ENCODE measurements around the gene SNX5.

DNA sequence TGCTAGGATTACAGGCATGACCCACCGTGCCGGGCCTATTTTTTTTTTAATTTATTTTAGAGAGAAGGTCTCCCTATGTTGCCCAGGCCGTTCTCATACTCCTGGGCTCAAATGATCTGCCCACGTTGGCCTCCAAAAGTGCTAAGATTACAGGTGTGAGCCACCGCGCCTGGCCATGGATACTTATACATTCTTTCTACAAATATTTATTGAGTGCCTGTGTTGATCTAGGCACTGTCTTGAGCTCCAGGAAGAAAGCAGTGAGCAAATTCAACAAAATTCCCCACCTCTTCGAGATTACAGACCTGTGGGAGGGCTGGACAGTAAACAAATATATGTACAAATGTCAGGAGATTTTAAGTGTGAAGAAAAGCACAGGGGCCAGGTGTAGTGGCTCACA, 38.1 kb upstream of the SNX5 start:
- TF ChIP-seq, protein P1, sequence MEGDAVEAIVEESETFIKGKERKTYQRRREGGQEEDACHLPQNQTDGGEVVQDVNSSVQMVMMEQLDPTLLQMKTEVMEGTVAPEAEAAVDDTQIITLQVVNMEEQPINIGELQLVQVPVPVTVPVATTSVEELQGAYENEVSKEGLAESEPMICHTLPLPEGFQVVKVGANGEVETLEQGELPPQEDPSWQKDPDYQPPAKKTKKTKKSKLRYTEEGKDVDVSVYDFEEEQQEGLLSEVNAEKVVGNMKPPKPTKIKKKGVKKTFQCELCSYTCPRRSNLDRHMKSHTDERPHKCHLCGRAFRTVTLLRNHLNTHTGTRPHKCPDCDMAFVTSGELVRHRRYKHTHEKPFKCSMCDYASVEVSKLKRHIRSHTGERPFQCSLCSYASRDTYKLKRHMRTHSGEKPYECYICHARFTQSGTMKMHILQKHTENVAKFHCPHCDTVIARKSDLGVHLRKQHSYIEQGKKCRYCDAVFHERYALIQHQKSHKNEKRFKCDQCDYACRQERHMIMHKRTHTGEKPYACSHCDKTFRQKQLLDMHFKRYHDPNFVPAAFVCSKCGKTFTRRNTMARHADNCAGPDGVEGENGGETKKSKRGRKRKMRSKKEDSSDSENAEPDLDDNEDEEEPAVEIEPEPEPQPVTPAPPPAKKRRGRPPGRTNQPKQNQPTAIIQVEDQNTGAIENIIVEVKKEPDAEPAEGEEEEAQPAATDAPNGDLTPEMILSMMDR (conservative IDR thresholded peaks at IDR 0.05 in 1 of 2, IDR thresholded peaks at IDR 0.05 in 1 of 2; ENCODE audit: extremely low read depth in 1 of 2, insufficient read depth in 1 of 2, low read depth in 1 of 2, low read length in 2 of 2), result no peak
- TF ChIP-seq EZH2 (IDR thresholded peaks at IDR 0.05; ENCODE audit: borderline replicate concordance, low read length), result no peak

Measured in mammary epithelial cell (primary cell).